ENCODE measurements around the gene CSRNP3. TPM values are rescaled to one million over a fixed set of nuclear protein-coding genes. Genes with fewer than 3 reads are reported as not detected.

CSRNP3 gene
- total RNA-seq, 1 experiment from 2014 or later, result 0.05 TPM

DNA sequence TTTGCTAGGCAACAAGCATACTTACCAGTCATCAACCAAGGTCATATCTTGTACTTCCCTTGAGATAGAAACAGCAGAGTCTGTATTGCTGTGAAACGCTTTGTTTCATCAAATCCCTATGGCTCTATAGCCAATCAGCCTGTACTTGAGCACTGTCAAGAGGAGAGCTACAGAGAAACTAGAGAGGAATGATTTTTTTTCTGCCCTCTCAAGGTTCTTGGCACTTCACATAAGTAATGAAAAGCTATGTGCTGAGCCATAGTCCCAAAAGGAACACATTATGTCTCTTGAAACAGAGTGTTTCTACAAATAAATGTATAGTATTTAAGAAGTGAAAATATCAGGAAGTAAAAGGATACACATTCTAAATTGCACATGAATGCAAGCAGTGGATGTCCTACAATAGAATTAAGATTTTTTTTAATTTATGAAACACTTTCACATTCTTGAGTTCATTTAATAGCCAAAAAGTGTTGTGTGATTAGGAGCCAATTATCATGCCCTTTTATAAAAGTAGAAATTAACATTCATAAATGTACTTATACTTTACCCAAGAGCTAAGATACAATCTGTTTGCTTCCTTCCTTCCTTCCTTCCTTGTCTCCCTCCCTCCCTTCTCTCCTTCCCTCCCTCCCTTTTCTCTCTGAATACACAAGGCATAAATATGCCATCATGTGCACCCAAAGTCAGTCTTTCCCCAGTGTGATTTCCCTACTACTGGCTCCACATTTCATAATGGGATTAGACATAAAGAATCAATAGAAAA lies 131.8 kb downstream of the CSRNP3 start:
- no peaks in the 10 kb centered on the region for H3K4me1 ChIP-seq (ENCODE audit: control insufficient read depth in 1 of 2, insufficient read depth in 2 of 2, low read length in 2 of 2)
- H3K27me3 ChIP-seq (ENCODE audit: insufficient read depth, low read length), result no peaks in the 10 kb centered on the region; the same call in 1 of the 2 replicates
- ChIA-PET CTCF (no interaction called here), POLR2A (no interaction called here), RAD21 (ENCODE audit: low non-redundant PET in 1 of 2, low total read pairs in 2 of 2, uncharacterized antibody in 2 of 2, unreplicated experiment in 2 of 2) (no interaction called here)
- H4K20me1 ChIP-seq (ENCODE audit: insufficient read depth), result no peaks in the 10 kb centered on the region
- BruUV-seq (replicated peaks), result no TSS peak
- no peaks in the 10 kb centered on the region for H3K79me2 ChIP-seq (ENCODE audit: insufficient read depth, low read length)
- ATAC-seq (no peak), DNase-seq (ENCODE audit: low read depth, low spot score) (no peak)
- H3K4me3 ChIP-seq (replicated peaks in 1 of 2; ENCODE audit: low read depth in 1 of 2, low read length in 2 of 2), result no peak overlapping the region
- no peaks in the 10 kb centered on the region for H3K36me3 ChIP-seq (ENCODE audit: control insufficient read depth in 1 of 2, insufficient read depth in 2 of 2, low read length in 2 of 2)
- H3K9me2 ChIP-seq (ENCODE audit: insufficient read depth), result no peaks in the 10 kb centered on the region
- H3K9ac ChIP-seq (ENCODE audit: low read length), result no peak overlapping the region
- H3K9me3 ChIP-seq (ENCODE audit: control insufficient read depth in 1 of 2, insufficient read depth in 1 of 2, low read depth in 1 of 2, low read length in 2 of 2), result no peaks in the 10 kb centered on the region
- H2AFZ ChIP-seq (ENCODE audit: low read depth, low read length, poor library complexity, severe bottlenecking), result no peak overlapping the region
- no peak overlapping the region for H3K27ac ChIP-seq (ENCODE audit: low read depth, low read length)
- no peak for TF ChIP-seq ATF3 (IDR thresholded peaks at IDR 0.05)
- no peak for TF ChIP-seq FOSL1 (IDR thresholded peaks at IDR 0.05; ENCODE audit: low read depth)
- no peak for TF ChIP-seq MAX (IDR thresholded peaks at IDR 0.05)
- no peak overlapping the region for H3K4me2 ChIP-seq (ENCODE audit: low read length)
- intact Hi-C loops (cut with micrococcal nuclease), result no loop called here

DNA sequence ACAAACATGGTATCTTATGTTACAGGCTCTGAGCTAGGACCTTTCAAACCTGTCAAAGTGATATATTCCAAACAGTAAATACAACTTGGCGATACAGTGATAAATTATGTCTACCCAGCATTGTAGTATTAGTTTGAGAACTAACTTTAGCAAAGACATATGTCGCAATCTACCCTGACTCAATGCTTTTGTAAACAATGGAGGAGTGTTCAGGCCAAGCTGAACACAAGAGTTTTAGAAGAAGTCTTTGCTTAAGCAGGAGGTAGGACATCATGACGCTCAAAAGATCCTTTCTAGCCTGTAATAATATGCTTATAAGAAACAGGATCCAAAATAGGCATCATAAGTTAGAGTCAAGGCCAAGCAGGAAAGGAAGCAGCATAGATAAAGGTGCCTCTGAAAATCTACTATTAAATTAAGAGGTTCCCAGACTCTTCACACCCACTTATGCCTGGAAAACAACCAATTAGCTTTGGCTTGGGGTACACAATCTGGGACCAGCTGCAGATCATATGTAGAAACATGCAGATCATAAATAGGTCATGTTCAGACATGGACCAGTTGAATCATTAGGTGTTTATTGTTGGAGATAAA lies 132.5 kb downstream of the CSRNP3 start:
- no peak overlapping the region for H3K9ac ChIP-seq (ENCODE audit: low read length)
- H3K9me2 ChIP-seq (ENCODE audit: insufficient read depth), result no peaks in the 10 kb centered on the region
- no peak overlapping the region for H2AFZ ChIP-seq (ENCODE audit: low read depth, low read length, poor library complexity, severe bottlenecking)
- TF ChIP-seq CEBPB (IDR thresholded peaks at IDR 0.05; ENCODE audit: low read depth), result 0 out of 2 replicates have a peak, but pooled peaks have one; percentile 35
- TF ChIP-seq YY1 (IDR thresholded peaks at IDR 0.05; ENCODE audit: extremely low read depth, insufficient replicate concordance, low read depth, low read length), result no peak
- ChIA-PET CTCF (no interaction called here), RAD21 (ENCODE audit: low non-redundant PET in 1 of 2, low total read pairs in 2 of 2, uncharacterized antibody in 2 of 2, unreplicated experiment in 2 of 2) (no interaction called here), POLR2A (no interaction called here)
- ATAC-seq (no peak), DNase-seq (ENCODE audit: low read depth, low spot score) (no peak)
- no peaks in the 10 kb centered on the region for H3K36me3 ChIP-seq (ENCODE audit: control insufficient read depth in 1 of 2, insufficient read depth in 2 of 2, low read length in 2 of 2)
- intact Hi-C loops (cut with micrococcal nuclease), result no loop called here
- H3K4me1 ChIP-seq (ENCODE audit: control insufficient read depth in 1 of 2, insufficient read depth in 2 of 2, low read length in 2 of 2), result no peaks in the 10 kb centered on the region
- no peaks in the 10 kb centered on the region; the same call in 1 of the 2 replicates for H3K27me3 ChIP-seq (ENCODE audit: insufficient read depth, low read length)
- no peaks in the 10 kb centered on the region for H3K9me3 ChIP-seq (ENCODE audit: control insufficient read depth in 1 of 2, insufficient read depth in 1 of 2, low read depth in 1 of 2, low read length in 2 of 2)
- BruUV-seq (replicated peaks), result no TSS peak
- no peaks in the 10 kb centered on the region for H3K79me2 ChIP-seq (ENCODE audit: insufficient read depth, low read length)
- H3K4me3 ChIP-seq (replicated peaks in 1 of 2; ENCODE audit: low read depth in 1 of 2, low read length in 2 of 2), result no peak overlapping the region
- H3K4me2 ChIP-seq (ENCODE audit: low read length), result no peak overlapping the region
- H4K20me1 ChIP-seq (ENCODE audit: insufficient read depth), result no peaks in the 10 kb centered on the region
- no peak overlapping the region for H3K27ac ChIP-seq (ENCODE audit: low read depth, low read length)
